ENCODE results near the gene TAGAP.

GRCh38 chr6:159035891-159036290 lies 8.9 kb downstream of the TAGAP start:
- TF ChIP-seq TAF1 (conservative IDR thresholded peaks at IDR 0.05) (no peak), GABPA (IDR thresholded peaks at IDR 0.05 in 1 of 2, conservative IDR thresholded peaks at IDR 0.05 in 1 of 2) (no peak), JUND (IDR thresholded peaks at IDR 0.05) (no peak), YY1 (IDR thresholded peaks at IDR 0.05) (no peak), SP1 (IDR thresholded peaks at IDR 0.05) (no peak), MAX (IDR thresholded peaks at IDR 0.05) (no peak), ATF3 (IDR thresholded peaks at IDR 0.05) (no peak), ZBTB33 (IDR thresholded peaks at IDR 0.05) (no peak), FOXA1 (IDR thresholded peaks at IDR 0.05) (no peak), HNF4A (conservative IDR thresholded peaks at IDR 0.05) (no peak), NR2F2 (IDR thresholded peaks at IDR 0.05) (no peak)
- TF ChIP-seq, protein P1, sequence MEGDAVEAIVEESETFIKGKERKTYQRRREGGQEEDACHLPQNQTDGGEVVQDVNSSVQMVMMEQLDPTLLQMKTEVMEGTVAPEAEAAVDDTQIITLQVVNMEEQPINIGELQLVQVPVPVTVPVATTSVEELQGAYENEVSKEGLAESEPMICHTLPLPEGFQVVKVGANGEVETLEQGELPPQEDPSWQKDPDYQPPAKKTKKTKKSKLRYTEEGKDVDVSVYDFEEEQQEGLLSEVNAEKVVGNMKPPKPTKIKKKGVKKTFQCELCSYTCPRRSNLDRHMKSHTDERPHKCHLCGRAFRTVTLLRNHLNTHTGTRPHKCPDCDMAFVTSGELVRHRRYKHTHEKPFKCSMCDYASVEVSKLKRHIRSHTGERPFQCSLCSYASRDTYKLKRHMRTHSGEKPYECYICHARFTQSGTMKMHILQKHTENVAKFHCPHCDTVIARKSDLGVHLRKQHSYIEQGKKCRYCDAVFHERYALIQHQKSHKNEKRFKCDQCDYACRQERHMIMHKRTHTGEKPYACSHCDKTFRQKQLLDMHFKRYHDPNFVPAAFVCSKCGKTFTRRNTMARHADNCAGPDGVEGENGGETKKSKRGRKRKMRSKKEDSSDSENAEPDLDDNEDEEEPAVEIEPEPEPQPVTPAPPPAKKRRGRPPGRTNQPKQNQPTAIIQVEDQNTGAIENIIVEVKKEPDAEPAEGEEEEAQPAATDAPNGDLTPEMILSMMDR (IDR thresholded peaks at IDR 0.05; ENCODE audit: low read depth, low read length, missing input control) = no peak
- TF ChIP-seq, protein P2, sequence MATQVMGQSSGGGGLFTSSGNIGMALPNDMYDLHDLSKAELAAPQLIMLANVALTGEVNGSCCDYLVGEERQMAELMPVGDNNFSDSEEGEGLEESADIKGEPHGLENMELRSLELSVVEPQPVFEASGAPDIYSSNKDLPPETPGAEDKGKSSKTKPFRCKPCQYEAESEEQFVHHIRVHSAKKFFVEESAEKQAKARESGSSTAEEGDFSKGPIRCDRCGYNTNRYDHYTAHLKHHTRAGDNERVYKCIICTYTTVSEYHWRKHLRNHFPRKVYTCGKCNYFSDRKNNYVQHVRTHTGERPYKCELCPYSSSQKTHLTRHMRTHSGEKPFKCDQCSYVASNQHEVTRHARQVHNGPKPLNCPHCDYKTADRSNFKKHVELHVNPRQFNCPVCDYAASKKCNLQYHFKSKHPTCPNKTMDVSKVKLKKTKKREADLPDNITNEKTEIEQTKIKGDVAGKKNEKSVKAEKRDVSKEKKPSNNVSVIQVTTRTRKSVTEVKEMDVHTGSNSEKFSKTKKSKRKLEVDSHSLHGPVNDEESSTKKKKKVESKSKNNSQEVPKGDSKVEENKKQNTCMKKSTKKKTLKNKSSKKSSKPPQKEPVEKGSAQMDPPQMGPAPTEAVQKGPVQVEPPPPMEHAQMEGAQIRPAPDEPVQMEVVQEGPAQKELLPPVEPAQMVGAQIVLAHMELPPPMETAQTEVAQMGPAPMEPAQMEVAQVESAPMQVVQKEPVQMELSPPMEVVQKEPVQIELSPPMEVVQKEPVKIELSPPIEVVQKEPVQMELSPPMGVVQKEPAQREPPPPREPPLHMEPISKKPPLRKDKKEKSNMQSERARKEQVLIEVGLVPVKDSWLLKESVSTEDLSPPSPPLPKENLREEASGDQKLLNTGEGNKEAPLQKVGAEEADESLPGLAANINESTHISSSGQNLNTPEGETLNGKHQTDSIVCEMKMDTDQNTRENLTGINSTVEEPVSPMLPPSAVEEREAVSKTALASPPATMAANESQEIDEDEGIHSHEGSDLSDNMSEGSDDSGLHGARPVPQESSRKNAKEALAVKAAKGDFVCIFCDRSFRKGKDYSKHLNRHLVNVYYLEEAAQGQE (IDR thresholded peaks at IDR 0.05) = no peak
